NCI-H1417 treated with DMSO at 0.1 percent for 48 hours (cell line): ENCODE data around the gene RGL3.
"Not testable (repeated sequence)": the region's sequence is repeated elsewhere in the genome, so short reads cannot be mapped to it uniquely, and the experiment has no call there.

Experiments
- DNase-seq: peaks from one replicate; lab custom pipeline; 2025; lab: John Stamatoyannopoulos, UW

The RGL3 gene

GRCh38 chr19:11420429-11421370 lies 1.6 kb upstream of the RGL3 start:
- DNase-seq = no peak

GRCh38 chr19:11418094-11418548 lies 993 bp downstream of the RGL3 start:
- no peak for DNase-seq

GRCh38 chr19:11416346-11417052 lies 2.6 kb downstream of the RGL3 start:
- no peak for DNase-seq

- DNase-seq = no peak
These were observed 4.6 kb downstream of the RGL3 start for GRCh38 chr19:11414544-11414943.

- no peak for DNase-seq
These were observed 8.4 kb downstream of the RGL3 start for GRCh38 chr19:11410682-11411081.

- DNase-seq = no peak
These were observed 10.5 kb downstream of the RGL3 start for GRCh38 chr19:11408591-11408990.

- DNase-seq = not testable (repeated sequence)
These were observed 12.3 kb downstream of the RGL3 start for GRCh38 chr19:11406703-11407236.

- no peak for DNase-seq
These were observed 13.1 kb downstream of the RGL3 start for GRCh38 chr19:11405846-11406643.

- DNase-seq = no peak
These were observed 14.4 kb downstream of the RGL3 start for GRCh38 chr19:11404588-11405222.

GRCh38 chr19:11401808-11402543 lies 17.1 kb downstream of the RGL3 start:
- no peak for DNase-seq

GRCh38 chr19:11400798-11401197 lies 18.3 kb downstream of the RGL3 start:
- DNase-seq = no peak

GRCh38 chr19:11399667-11400066 lies 19.4 kb downstream of the RGL3 start:
- no peak for DNase-seq

- no peak for DNase-seq
These were observed 22.0 kb downstream of the RGL3 start for GRCh38 chr19:11397089-11397610.

- DNase-seq = no peak
These were observed 28.0 kb downstream of the RGL3 start for GRCh38 chr19:11390933-11391680.

GRCh38 chr19:11390359-11390758 lies 28.8 kb downstream of the RGL3 start:
- DNase-seq = no peak

- DNase-seq = no peak
These were observed 31.7 kb downstream of the RGL3 start for GRCh38 chr19:11387162-11388034.

GRCh38 chr19:11384778-11385129 lies 34.4 kb downstream of the RGL3 start:
- DNase-seq = no peak

GRCh38 chr19:11383706-11384048 lies 35.4 kb downstream of the RGL3 start:
- DNase-seq = no peak
